ENCODE measurements around the gene FAM236D. TPM values are rescaled to one million over a fixed set of nuclear protein-coding genes. Genes with fewer than 3 reads are reported as not detected.
"Not testable (repeated sequence)": the region's sequence is repeated elsewhere in the genome, so short reads cannot be mapped to it uniquely, and the experiment has no call there.

FAM236D gene
- total RNA-seq: not detected in 2 replicates
- long read RNA-seq: 0 reads

DNA sequence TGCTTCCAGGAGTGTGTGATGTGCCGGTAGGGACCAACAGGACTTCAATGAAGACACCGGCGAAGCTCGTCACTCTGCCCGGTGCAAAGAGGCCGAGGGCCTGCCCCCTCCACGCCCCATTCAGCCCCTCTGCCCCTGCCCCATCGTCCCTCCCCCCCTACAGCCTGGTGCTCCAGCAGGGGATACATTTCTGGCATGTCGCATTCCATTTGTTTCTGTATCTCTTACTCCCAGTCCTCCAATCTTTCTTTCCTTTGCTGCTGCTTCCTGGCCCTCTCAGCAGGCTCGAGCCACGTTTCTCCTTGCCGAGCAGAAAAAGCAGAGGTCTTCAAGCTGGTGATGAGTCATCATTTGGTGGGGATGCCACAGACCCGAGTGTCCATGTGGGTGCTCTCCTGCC, at the start of gene FAM236D:
Gene FAM236D, minus strand, starts transcription at position 101 of the 400 bp plus-strand sequence. Its CDS starts 100 bp downstream, at position 1.
- not testable (repeated sequence) for DNase-seq (ENCODE audit: low read depth, low spot score); H3K27ac Mint-ChIP-seq (ENCODE audit: unreplicated experiment); H3K4me1 Mint-ChIP-seq; H3K27me3 Mint-ChIP-seq (ENCODE audit: low read depth); H3K4me3 Mint-ChIP-seq; H3K36me3 Mint-ChIP-seq (ENCODE audit: low read depth); H3K9me3 Mint-ChIP-seq

DNA sequence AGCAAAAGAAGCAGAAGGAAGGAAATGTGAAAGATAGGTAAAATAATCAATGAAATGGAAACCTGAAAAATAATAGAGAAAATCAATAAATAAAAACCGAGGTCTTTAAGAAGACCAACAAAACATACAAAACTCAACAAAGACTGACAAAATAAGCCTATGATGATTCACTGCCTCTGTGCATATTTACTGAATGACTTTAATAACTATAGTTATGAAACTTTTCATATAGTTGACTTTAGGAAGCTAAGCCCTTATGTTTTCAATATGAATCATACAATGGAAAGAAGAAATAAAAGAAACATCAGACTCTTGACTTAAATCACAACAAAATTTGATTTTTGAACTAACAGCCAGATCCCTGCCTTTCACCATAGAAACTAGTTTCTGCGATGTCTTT, 29.5 kb upstream of the FAM236D start:
- not testable (repeated sequence) for H3K27ac Mint-ChIP-seq (ENCODE audit: unreplicated experiment); H3K36me3 Mint-ChIP-seq (ENCODE audit: low read depth); DNase-seq (ENCODE audit: low read depth, low spot score); H3K4me3 Mint-ChIP-seq; H3K4me1 Mint-ChIP-seq; H3K9me3 Mint-ChIP-seq; H3K27me3 Mint-ChIP-seq (ENCODE audit: low read depth)

DNA sequence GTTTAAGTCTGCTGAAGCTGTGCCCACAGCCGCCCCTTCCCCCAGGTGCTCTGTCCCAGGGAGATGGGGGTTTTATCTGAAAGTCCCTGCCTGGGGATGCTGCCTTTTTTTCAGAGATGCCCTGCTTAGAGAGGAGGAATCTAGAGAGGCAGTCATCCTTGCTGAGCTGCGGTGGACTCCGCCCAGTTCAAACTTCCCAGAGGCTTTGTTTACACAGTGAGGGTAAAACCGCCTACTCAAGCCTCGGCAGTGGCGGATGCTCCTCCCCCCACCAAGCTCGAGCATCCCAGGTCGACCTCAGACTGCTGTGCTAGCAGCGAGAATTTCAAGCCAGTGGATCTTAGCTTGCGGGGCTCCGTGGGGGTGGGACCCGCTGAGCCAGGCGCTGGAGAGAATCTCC, 22.7 kb upstream of the FAM236D start:
- H3K27me3 Mint-ChIP-seq (ENCODE audit: low read depth); H3K4me3 Mint-ChIP-seq: not testable (repeated sequence)

DNA sequence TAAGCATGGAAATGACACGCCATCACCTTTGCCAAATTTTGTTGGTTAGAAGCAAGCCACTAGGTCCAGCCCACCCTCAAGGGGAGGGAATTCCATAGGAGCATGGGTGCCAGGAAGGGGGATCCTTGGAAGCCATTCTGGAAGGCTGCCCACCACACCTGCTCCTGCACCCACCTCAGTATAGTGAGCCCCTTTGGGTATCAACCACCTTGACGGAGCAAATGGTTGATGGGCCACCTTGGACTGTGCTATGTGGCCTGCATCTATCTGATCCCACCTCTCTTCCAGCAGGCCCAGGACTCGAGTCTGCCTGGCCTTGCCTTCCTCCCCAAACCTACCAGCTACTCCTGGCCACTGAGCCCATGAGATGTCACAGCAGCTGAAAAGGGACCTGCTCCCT, 17.6 kb downstream of the FAM236D start:
- H3K36me3 Mint-ChIP-seq (ENCODE audit: low read depth); H3K4me3 Mint-ChIP-seq; H3K4me1 Mint-ChIP-seq; DNase-seq (ENCODE audit: low read depth, low spot score); H3K27ac Mint-ChIP-seq (ENCODE audit: unreplicated experiment); H3K9me3 Mint-ChIP-seq; H3K27me3 Mint-ChIP-seq (ENCODE audit: low read depth): not testable (repeated sequence)

More for the DNA sequence above, 22.7 kb upstream of the FAM236D start:
- DNase-seq (ENCODE audit: low read depth, low spot score); H3K27ac Mint-ChIP-seq (ENCODE audit: unreplicated experiment); H3K9me3 Mint-ChIP-seq; H3K36me3 Mint-ChIP-seq (ENCODE audit: low read depth); H3K4me1 Mint-ChIP-seq: not testable (repeated sequence)

DNA sequence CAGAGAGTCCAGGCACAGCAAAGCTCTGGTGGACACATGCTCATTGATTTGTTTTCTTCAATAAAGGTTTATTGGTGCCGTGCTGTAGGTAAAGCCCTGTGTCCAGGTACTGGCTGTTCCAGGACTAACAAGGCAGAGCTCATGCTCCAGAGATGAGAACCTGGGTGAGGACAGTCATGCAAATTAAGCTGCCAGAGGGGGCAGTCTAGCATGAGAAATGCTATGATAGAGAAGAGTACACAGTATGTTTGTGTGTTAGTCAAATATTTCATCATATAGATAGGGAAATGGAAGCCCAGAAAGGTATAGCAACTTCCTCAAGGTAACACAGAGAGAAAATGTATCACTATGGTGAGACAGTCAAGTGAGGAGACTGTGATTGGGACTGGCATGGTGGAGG, 19.9 kb downstream of the FAM236D start:
- not testable (repeated sequence) for H3K9me3 Mint-ChIP-seq; H3K27me3 Mint-ChIP-seq (ENCODE audit: low read depth); DNase-seq (ENCODE audit: low read depth, low spot score); H3K27ac Mint-ChIP-seq (ENCODE audit: unreplicated experiment); H3K36me3 Mint-ChIP-seq (ENCODE audit: low read depth); H3K4me3 Mint-ChIP-seq; H3K4me1 Mint-ChIP-seq

DNA sequence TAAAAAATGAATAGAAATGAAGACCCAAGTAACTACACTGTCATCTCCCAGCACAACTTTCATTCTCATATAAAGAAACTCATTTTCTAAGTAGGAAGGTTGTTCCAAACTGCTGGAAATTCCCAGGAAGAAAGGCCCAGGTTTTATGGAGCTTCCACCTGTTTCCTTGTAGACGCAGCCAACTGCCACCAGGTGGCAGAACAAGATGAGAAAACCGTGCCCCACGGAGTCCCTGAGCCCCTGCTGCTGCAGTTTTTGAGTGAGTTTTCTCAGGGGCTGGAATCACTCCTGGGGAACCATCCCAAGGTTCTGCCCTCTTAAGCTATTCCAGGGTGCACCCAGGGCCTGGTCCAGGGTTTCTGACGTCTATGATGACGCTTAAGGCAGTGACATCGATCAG, 24.0 kb downstream of the FAM236D start:
- not testable (repeated sequence) for H3K27ac Mint-ChIP-seq (ENCODE audit: unreplicated experiment); H3K9me3 Mint-ChIP-seq; H3K27me3 Mint-ChIP-seq (ENCODE audit: low read depth); DNase-seq (ENCODE audit: low read depth, low spot score); H3K4me3 Mint-ChIP-seq; H3K4me1 Mint-ChIP-seq; H3K36me3 Mint-ChIP-seq (ENCODE audit: low read depth)

DNA sequence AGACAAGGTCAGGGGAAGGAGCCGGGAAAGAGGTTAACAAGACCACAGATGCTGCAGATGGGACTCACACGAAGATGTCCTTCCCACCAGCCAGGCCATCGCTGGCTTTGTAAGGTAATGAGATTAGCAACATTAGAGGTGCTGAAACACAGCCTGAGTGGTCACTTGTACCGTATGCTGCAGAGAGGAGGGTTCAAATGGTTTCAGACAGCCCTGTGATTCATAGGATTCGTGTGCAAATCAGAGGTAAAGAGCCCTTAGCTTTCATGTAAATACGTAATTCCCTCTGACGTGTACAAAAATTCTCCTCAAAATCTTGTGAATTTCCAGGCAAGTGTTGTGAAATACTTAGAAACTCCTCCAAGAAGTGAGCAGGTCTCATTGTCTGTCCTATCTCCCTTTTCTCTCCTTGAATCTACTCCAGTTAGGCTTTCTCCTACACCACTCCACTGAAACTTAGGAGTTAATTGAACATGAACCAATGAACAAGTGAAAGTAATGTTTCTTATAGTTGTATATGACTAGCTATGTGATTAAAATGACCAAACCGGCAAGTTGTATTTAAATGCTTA, 24.6 kb downstream of the FAM236D start:
- not testable (repeated sequence) for H3K4me1 Mint-ChIP-seq; H3K36me3 Mint-ChIP-seq (ENCODE audit: low read depth); H3K4me3 Mint-ChIP-seq; H3K27ac Mint-ChIP-seq (ENCODE audit: unreplicated experiment); DNase-seq (ENCODE audit: low read depth, low spot score); H3K27me3 Mint-ChIP-seq (ENCODE audit: low read depth); H3K9me3 Mint-ChIP-seq

DNA sequence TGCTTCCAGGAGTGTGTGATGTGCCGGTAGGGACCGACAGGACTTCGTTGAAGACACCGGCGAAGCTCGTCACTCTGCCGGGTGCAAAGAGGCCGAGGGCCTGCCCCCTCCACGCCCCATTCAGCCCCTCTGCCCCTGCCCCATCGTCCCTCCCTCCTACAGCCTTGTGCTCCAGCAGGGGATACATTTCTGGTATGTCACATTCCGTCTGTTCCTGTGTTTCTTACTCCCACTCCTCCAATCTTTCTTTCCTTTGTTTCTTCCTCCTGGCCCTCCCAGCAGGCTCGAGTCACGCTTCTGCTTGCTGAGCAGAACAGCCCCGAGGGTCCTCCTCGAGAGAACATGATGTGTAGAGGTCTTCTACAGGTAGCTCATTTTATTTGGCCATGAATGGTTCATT, 25.4 kb downstream of the FAM236D start, which contains the start of gene FAM236B:
Gene FAM236B, minus strand, starts transcription at position 101 of the 400 bp plus-strand sequence. Its CDS starts 100 bp downstream, at position 1.
- H3K4me3 Mint-ChIP-seq; H3K27ac Mint-ChIP-seq (ENCODE audit: unreplicated experiment); H3K9me3 Mint-ChIP-seq; DNase-seq (ENCODE audit: low read depth, low spot score); H3K36me3 Mint-ChIP-seq (ENCODE audit: low read depth); H3K27me3 Mint-ChIP-seq (ENCODE audit: low read depth); H3K4me1 Mint-ChIP-seq: not testable (repeated sequence)

DNA sequence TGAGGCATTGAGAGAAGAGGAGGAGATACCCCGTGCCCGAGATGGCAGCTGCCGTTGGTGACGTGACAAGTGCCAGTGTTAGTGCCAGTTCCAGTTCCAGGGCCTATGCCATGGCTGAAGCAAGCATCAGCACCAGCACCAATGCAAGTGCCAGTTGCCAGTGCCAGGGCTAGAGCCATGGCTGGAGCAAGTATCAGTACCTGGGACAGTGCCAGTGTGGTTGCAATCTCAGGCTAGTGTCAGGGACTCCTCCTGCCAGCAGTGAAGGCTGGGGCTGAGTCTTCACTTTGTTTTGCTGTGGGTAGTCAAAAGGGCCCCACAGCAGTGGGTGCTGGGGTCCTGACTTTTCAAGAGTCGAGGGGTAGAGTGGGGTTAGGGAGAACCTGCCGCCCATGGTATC, 29.9 kb downstream of the FAM236D start:
- H3K9me3 Mint-ChIP-seq; H3K4me3 Mint-ChIP-seq; H3K4me1 Mint-ChIP-seq; DNase-seq (ENCODE audit: low read depth, low spot score); H3K27me3 Mint-ChIP-seq (ENCODE audit: low read depth); H3K27ac Mint-ChIP-seq (ENCODE audit: unreplicated experiment); H3K36me3 Mint-ChIP-seq (ENCODE audit: low read depth): not testable (repeated sequence)

DNA sequence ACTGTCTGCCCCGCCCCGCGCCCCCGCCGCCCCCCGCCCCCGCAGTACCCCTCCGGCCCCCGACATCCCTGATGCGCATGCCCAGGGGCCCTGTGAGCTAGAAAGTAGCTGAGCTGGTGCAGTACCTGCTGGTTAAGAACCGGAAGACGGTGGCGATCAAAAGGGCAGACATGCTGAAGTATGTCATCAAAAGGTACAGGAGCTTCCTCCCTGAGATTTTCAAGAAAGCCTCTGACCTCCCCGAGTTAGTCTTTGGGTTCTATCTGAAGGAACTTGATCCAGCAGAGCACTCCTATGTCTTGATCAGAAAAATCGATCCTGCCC, 30.6 kb downstream of the FAM236D start:
- H3K4me1 Mint-ChIP-seq; H3K27ac Mint-ChIP-seq (ENCODE audit: unreplicated experiment); H3K36me3 Mint-ChIP-seq (ENCODE audit: low read depth); H3K4me3 Mint-ChIP-seq; H3K27me3 Mint-ChIP-seq (ENCODE audit: low read depth); DNase-seq (ENCODE audit: low read depth, low spot score); H3K9me3 Mint-ChIP-seq: not testable (repeated sequence)

DNA sequence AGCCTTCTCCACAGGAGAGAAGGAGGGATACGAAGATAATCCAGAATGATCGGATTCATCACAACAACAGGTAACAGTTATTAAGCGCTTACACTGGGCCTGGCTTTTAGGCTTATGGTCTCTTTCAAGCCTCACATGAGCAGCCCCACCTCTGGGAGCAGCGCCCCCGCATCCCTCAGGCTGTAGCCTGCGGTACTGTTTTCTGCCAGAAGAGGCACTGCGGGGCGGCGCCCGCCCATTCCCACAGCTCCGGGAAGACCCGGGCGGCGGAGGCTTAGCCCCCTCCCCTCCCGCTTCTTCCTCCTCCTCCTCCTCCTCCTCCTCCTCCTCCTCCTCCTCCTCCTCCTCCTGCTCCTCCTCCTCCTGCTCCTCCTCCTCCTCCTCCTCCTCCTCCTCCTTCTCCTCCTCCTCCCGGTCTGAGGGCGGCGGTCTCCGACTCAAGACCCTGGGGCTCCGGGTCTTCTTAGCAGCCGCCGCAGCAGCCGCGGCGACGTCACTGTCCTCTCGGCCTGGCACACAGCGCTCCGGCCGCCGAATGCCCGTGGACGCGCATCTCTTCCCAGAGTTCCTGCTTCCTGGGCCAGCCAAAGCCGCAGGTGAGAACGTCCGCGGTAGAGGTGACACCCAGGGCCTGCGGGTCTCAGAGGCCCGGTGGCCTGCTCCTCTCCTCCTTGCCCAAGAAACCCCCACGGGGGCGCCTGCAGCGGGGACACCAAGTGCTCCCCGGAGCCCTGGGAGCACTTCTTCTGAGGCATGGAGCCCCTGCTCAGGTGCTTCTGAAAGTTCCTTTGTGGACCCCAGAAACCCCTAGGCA, 31.1 kb downstream of the FAM236D start, which contains the start of gene DMRTC1B:
Gene DMRTC1B, plus strand, starts transcription at position 238 of the 814 bp plus-strand sequence. CDS start 68,246 bp downstream, outside the sequence.
- DNase-seq (ENCODE audit: low read depth, low spot score); H3K4me1 Mint-ChIP-seq; H3K27ac Mint-ChIP-seq (ENCODE audit: unreplicated experiment); H3K27me3 Mint-ChIP-seq (ENCODE audit: low read depth); H3K9me3 Mint-ChIP-seq; H3K36me3 Mint-ChIP-seq (ENCODE audit: low read depth); H3K4me3 Mint-ChIP-seq: not testable (repeated sequence)

DNA sequence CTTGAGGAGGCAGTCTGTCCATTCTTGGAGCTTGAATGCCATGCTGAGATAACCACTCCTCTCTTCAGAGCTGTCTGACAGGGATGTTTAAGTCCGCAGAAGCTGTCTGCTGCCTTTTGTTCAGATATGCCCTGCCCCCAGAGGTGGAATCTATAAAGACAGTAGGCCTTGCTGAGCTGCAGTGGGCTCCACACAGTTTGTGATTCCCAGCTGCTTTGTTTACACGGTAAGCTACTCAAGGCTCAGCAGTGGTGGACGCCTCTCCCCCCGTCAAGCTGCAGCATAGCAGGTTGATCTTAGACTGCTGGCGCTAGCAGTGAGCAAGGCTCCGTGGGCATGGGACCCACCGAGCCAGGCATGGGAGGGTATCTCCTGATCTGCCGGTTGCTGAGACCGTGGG, 47.6 kb downstream of the FAM236D start:
- H3K4me1 Mint-ChIP-seq; H3K9me3 Mint-ChIP-seq; DNase-seq (ENCODE audit: low read depth, low spot score); H3K27me3 Mint-ChIP-seq (ENCODE audit: low read depth); H3K4me3 Mint-ChIP-seq; H3K36me3 Mint-ChIP-seq (ENCODE audit: low read depth); H3K27ac Mint-ChIP-seq (ENCODE audit: unreplicated experiment): not testable (repeated sequence)

Measured in neural crest cell (in vitro differentiated cells).